CD4-positive, CD25-positive, alpha-beta regulatory T cell (primary cell): Measurements from ENCODE around the gene MEP1A. TPM values are rescaled to one million over a fixed set of nuclear protein-coding genes. Genes with fewer than 3 reads are reported as not detected.
A peak's percentile ranks its signal among the peaks of the same experiment; 100 is the strongest.

Experiments
- ATAC-seq, 2 donors: fragments of 150-1000 bp; cut with Tn5 transposase; one replicate each; pipeline ENCODE4 v1.10.0; 2021; ENCODE audit warnings: low read depth in 2 of 2, moderate number of reproducible peaks in 2 of 2, moderate library complexity in 1 of 2
- DNase-seq, 3 donors: peaks; one replicate each; pipeline versions ENCODE4 v3.0.0 to v3.0.0-alpha.2; 2012 to 2022; ENCODE audit warnings: mixed read lengths in 1 of 3
- H3K27ac ChIP-seq: one replicate; pipeline ENCODE4 v1.7.0; 2013; ENCODE audit warnings: mild to moderate bottlenecking, low read length; ENCODE audit not compliant: insufficient read depth, poor library complexity, severe bottlenecking
- H3K27me3 ChIP-seq: one replicate; pipeline ENCODE4 v1.7.0; 2013; ENCODE audit warnings: low read length; ENCODE audit not compliant: control insufficient read depth, insufficient read depth
- H3K36me3 ChIP-seq: one replicate; pipeline ENCODE4 v1.7.0; 2013; ENCODE audit warnings: mild to moderate bottlenecking, low read length, moderate library complexity; ENCODE audit not compliant: control insufficient read depth, insufficient read depth
- H3K4me1 ChIP-seq: 2 replicates; pipeline ENCODE4 v1.7.0; 2013; ENCODE audit warnings: mild to moderate bottlenecking, low read length; ENCODE audit not compliant: insufficient read depth, control insufficient read depth, poor library complexity, severe bottlenecking
- H3K4me3 ChIP-seq: one replicate; pipeline ENCODE4 v1.7.0; 2013; ENCODE audit warnings: low read depth, mild to moderate bottlenecking, low read length, moderate library complexity
- H3K9me3 ChIP-seq, 2 experiments: 1 replicate in 1 of 2; 2 replicates in 1 of 2; pipeline ENCODE4 v1.7.0; 2013; ENCODE audit warnings: low read length in 2 of 2, mild to moderate bottlenecking in 1 of 2, moderate library complexity in 1 of 2; ENCODE audit not compliant: control insufficient read depth in 2 of 2
- H3K27ac Mint-ChIP-seq, 3 donors: one replicate each; pipeline ENCODE4 v1.8.0; 2020 to 2022; ENCODE audit warnings: mild to moderate bottlenecking in 3 of 3, mixed read lengths in 3 of 3, moderate library complexity in 2 of 3
- H3K27me3 Mint-ChIP-seq: one replicate; pipeline ENCODE4 v1.8.0; 2022; ENCODE audit warnings: mild to moderate bottlenecking, mixed read lengths
- H3K36me3 Mint-ChIP-seq: one replicate; pipeline ENCODE4 v1.8.0; 2020; ENCODE audit warnings: mixed read lengths
- H3K4me1 Mint-ChIP-seq, 4 donors: one replicate each; pipeline ENCODE4 v1.8.0; 2020 to 2022; ENCODE audit warnings: mixed read lengths in 4 of 4, mild to moderate bottlenecking in 1 of 4
- H3K4me3 Mint-ChIP-seq, 4 donors: one replicate each; pipeline ENCODE4 v1.8.0; 2020 to 2022; ENCODE audit warnings: mild to moderate bottlenecking in 4 of 4, mixed read lengths in 4 of 4, moderate library complexity in 3 of 4
- H3K9me3 Mint-ChIP-seq, 7 donors: one replicate each; pipeline ENCODE4 v1.8.0; 2020 to 2022; ENCODE audit warnings: mixed read lengths in 7 of 7, mild to moderate bottlenecking in 3 of 7, moderate library complexity in 2 of 7
- polyA plus RNA-seq, 4 donors: library from polyadenylated mRNA; unstranded; fragments of 300-500 nt; fragmentation: Illumina TruSeq; gene quantifications; one replicate each; pipeline ENCODE4 v1.2.3, GENCODE V29; 2021
- total RNA-seq: library from RNA; stranded (reverse); gene quantifications from one replicate; pipeline ENCODE4 v1.2.3, GENCODE V29; 2022

MEP1A gene
- total and polyA plus RNA-seq, 5 donors from 2014 or later, result not detected

GRCh38 chr6:46781478-46782378 lies 11.5 kb upstream of the MEP1A start:
- no peak for ATAC-seq
- H3K4me1 Mint-ChIP-seq, result no peaks in the 10 kb centered on the region

DNA sequence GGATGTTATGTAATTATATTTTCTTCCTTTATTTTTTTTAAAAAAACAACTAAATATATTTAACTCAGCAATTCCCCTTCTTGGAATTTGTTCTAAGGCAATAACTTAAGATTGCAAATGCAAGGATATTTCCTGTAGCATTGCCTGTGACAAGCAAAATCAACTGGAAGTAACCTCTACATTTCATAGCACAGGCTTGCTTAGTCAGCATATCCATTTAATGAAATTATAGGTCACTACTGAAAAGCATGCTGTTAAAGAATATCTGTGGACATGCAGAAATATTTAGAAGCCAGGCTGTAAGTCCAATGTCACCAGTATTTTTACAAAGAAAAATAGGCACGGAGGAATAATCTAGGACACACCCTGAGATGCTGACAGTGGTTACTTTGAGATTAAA lies 8.7 kb upstream of the MEP1A start:
- no peak overlapping the region for H3K27ac ChIP-seq
- H3K27me3 ChIP-seq, result no peaks in the 10 kb centered on the region
- H3K36me3 ChIP-seq, result no peaks in the 10 kb centered on the region
- no peaks in the 10 kb centered on the region for H3K4me1 ChIP-seq
- Mint-ChIP-seq H3K9me3 (no peaks in the 10 kb centered on the region), H3K4me3 (no peak overlapping the region), H3K4me1 (no peaks in the 10 kb centered on the region), H3K27ac (no peak overlapping the region), H3K36me3 (no peaks in the 10 kb centered on the region), H3K27me3 (no peaks in the 10 kb centered on the region)
- no peaks in the 10 kb centered on the region for H3K9me3 ChIP-seq
- ATAC-seq (no peak), DNase-seq (no peak)
- H3K4me3 ChIP-seq, result no peak overlapping the region

More at GRCh38 chr6:46781478-46782378, 11.5 kb upstream of the MEP1A start:
- no peaks in the 10 kb centered on the region for H3K27me3 ChIP-seq
- peak in 1 of 3 donors; percentile 43 for DNase-seq
- Mint-ChIP-seq H3K9me3 (no peaks in the 10 kb centered on the region), H3K27ac (no peak overlapping the region), H3K27me3 (no peaks in the 10 kb centered on the region), H3K36me3 (no peaks in the 10 kb centered on the region), H3K4me3 (no peak overlapping the region)
- no peak overlapping the region for H3K4me3 ChIP-seq
- no peak overlapping the region for H3K27ac ChIP-seq
- no peaks in the 10 kb centered on the region for H3K4me1 ChIP-seq
- H3K9me3 ChIP-seq, result no peaks in the 10 kb centered on the region
- no peaks in the 10 kb centered on the region for H3K36me3 ChIP-seq

- no peaks in the 10 kb centered on the region for H3K27me3 ChIP-seq
- H3K4me1 Mint-ChIP-seq, result no peaks in the 10 kb centered on the region
- no peak overlapping the region for H3K27ac ChIP-seq
- no peaks in the 10 kb centered on the region for H3K27me3 Mint-ChIP-seq
- H3K36me3 ChIP-seq, result no peaks in the 10 kb centered on the region
- no peak overlapping the region for H3K27ac Mint-ChIP-seq
- no peak overlapping the region for H3K4me3 ChIP-seq
- ATAC-seq (no peak), DNase-seq (no peak)
- no peak overlapping the region for H3K4me3 Mint-ChIP-seq
- H3K9me3 Mint-ChIP-seq, result no peaks in the 10 kb centered on the region
- no peaks in the 10 kb centered on the region for H3K36me3 Mint-ChIP-seq
- no peaks in the 10 kb centered on the region for H3K9me3 ChIP-seq
- no peaks in the 10 kb centered on the region for H3K4me1 ChIP-seq
Measured at GRCh38 chr6:46787871-46788540, 5.2 kb upstream of the MEP1A start.

DNA sequence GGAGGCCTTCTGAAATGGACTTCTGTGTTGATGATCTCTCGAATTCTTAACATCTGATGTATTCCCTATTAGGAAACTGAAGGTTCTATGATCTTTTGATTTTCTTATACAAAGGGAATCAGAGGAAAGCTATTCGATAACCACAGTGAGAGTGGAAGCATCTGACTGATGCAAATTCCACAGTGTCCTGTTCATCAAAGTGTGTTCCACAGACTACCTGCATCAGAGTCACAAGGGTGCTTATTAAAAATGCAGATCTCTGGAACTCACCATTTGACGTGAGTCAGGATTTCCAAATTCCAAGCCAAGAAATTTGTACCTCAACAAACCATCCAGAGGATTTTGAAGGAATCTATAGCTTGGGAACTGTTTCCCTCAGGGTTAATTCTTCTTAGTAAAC lies 4.4 kb upstream of the MEP1A start:
- no peaks in the 10 kb centered on the region for H3K27me3 Mint-ChIP-seq
- no peaks in the 10 kb centered on the region for H3K4me1 ChIP-seq
- no peaks in the 10 kb centered on the region for H3K36me3 ChIP-seq
- no peak overlapping the region for H3K4me3 ChIP-seq
- no peaks in the 10 kb centered on the region for H3K27me3 ChIP-seq
- DNase-seq (no peak), ATAC-seq (no peak)
- H3K36me3 Mint-ChIP-seq, result no peaks in the 10 kb centered on the region
- H3K9me3 Mint-ChIP-seq, result no peaks in the 10 kb centered on the region
- no peak overlapping the region for H3K27ac ChIP-seq
- H3K27ac Mint-ChIP-seq, result no peak overlapping the region
- no peaks in the 10 kb centered on the region for H3K4me1 Mint-ChIP-seq
- no peaks in the 10 kb centered on the region for H3K9me3 ChIP-seq
- no peak overlapping the region for H3K4me3 Mint-ChIP-seq

GRCh38 chr6:46789434-46790354 lies 3.5 kb upstream of the MEP1A start:
- no peak for ATAC-seq
- H3K9me3 Mint-ChIP-seq, result no peaks in the 10 kb centered on the region
- H3K36me3 Mint-ChIP-seq, result no peaks in the 10 kb centered on the region
- H3K36me3 ChIP-seq, result no peaks in the 10 kb centered on the region
- DNase-seq, result no peak
- no peak overlapping the region for H3K4me3 Mint-ChIP-seq
- no peak overlapping the region for H3K4me3 ChIP-seq
- H3K27me3 ChIP-seq, result no peaks in the 10 kb centered on the region
- H3K27ac ChIP-seq, result no peak overlapping the region
- no peak overlapping the region for H3K27ac Mint-ChIP-seq
- H3K4me1 Mint-ChIP-seq, result no peaks in the 10 kb centered on the region
- H3K27me3 Mint-ChIP-seq, result no peaks in the 10 kb centered on the region
- H3K9me3 ChIP-seq, result no peaks in the 10 kb centered on the region
- H3K4me1 ChIP-seq, result no peaks in the 10 kb centered on the region

DNA sequence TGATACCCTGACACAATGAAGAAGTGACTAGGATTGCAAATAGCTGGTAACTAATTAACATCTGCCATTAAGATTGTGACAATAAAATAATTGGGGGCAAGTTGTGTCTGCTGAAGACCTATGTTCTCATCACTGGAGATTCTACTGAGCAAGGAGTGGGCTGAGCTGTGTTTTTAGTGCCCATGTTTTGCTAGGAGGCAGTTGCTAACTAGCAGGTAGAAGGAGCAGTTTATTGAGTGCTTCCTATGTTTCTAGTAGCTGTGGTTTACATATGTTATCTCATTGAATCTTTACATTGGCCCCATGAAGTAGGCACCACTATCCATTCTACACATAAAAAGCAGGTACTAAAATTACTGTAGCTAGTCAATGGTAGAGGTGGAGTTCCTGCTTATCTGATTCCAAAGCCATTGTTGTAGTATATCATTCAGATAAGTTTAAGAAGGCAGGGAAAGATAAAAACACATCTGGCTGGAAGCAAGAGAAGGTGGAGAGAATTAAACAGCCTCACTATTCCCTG lies 2.8 kb upstream of the MEP1A start:
- no peaks in the 10 kb centered on the region for H3K4me1 ChIP-seq
- Mint-ChIP-seq H3K4me3 (no peak overlapping the region), H3K27ac (no peak overlapping the region), H3K9me3 (peaks cover 0 to 2% (median 0%) of the 10 kb centered on the region in 7 donors), H3K27me3 (no peaks in the 10 kb centered on the region), H3K4me1 (no peaks in the 10 kb centered on the region), H3K36me3 (no peaks in the 10 kb centered on the region)
- H3K27me3 ChIP-seq, result no peaks in the 10 kb centered on the region
- H3K9me3 ChIP-seq, result no peaks in the 10 kb centered on the region
- no peaks in the 10 kb centered on the region for H3K36me3 ChIP-seq
- no peak overlapping the region for H3K4me3 ChIP-seq
- no peak overlapping the region for H3K27ac ChIP-seq
- no peak for DNase-seq
- ATAC-seq, result no peak

DNA sequence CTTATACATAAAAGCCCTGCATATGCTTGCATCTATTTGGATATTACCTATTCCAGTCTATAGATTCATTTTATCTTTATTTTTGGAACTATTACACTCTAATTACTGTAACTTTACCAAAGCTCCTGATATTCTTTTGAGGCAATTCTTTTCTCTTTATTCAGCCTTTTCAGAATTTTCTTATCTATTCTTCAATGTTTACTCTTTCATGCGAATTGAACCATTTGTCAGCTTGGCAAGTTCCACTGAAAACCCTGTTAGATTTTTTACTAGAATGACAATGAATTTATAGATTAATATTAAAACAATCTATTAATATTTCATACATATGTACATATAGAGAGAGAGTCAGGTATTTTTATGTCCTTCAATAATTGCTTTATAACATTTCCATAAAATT lies 554 bp upstream of the MEP1A start:
- DNase-seq (no peak), ATAC-seq (no peak)
- no peak overlapping the region for H3K27ac ChIP-seq
- H3K9me3 ChIP-seq, result no peaks in the 10 kb centered on the region
- Mint-ChIP-seq H3K9me3 (peaks cover 0 to 2% (median 0%) of the 10 kb centered on the region in 7 donors), H3K4me1 (no peaks in the 10 kb centered on the region), H3K27ac (no peak overlapping the region), H3K36me3 (no peaks in the 10 kb centered on the region), H3K27me3 (no peaks in the 10 kb centered on the region), H3K4me3 (no peak overlapping the region)
- H3K4me1 ChIP-seq, result no peaks in the 10 kb centered on the region
- no peak overlapping the region for H3K4me3 ChIP-seq
- no peaks in the 10 kb centered on the region for H3K27me3 ChIP-seq
- H3K36me3 ChIP-seq, result no peaks in the 10 kb centered on the region
